Measurements from ENCODE around the gene LUZP4.
"Not testable (repeated sequence)": the region's sequence is repeated elsewhere in the genome, so short reads cannot be mapped to it uniquely, and the experiment has no call there.

Gene LUZP4

DNA sequence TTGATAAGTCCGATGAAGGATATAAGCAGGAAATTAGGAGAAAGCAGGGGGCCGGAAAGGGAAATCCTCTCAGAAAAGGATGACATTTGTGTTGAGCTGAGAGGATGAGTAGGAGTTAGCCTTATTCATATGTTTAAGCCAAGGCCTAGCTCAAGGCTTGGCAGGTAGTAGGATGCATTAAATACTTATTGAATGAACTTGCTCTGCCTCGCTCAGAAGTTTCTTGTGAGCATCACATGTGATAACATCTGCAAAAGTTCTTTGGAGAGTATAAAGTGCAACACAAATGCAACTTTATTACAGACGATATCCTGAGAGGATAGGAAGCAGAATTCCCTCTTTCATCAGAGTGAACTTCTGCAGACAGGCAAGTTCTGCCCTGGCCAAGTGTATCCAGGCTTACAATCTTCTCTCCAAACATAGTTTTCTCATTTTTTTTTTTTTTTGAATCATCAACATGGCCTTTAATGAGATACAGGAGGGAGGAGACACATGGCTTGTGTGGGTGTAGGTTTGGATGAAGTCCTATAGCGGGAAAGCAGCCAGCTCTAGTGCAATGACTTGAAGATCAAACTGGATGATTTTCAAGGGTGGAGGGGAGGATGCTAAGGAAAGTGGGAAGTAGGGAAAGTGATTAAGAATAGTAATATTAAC is 48.1 kb downstream of the LUZP4 start:
- no peak for DNase-seq (ENCODE audit: low read depth in 3 of 3)

DNA sequence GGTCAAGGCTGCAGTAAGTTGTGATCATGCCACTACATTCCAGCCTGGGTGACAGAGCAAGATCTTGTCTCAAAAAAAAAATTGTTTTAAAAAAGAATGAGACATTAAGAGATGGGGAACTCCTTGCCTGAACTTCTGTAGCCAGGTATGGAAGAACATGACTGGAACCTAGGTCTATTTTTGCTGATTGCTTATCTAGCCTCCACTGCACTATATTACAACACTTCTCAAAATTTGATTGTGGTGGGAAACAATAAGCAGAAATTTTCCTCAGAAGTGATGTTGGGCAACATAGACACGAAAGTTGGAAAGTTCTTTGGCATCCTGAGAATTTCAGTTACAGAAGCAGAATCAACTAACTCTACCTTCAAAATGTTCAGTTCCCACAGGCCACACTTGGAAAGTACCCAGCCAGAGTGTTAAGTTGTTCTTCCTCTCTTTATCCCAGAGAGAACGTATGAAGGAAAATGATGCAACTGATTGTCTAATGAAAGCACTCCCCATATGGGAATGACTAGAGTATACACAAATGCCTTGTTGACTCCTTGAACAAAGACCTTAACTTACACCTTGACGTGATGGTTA is 50.0 kb downstream of the LUZP4 start:
- no peak for DNase-seq (ENCODE audit: low read depth in 3 of 3)

DNA sequence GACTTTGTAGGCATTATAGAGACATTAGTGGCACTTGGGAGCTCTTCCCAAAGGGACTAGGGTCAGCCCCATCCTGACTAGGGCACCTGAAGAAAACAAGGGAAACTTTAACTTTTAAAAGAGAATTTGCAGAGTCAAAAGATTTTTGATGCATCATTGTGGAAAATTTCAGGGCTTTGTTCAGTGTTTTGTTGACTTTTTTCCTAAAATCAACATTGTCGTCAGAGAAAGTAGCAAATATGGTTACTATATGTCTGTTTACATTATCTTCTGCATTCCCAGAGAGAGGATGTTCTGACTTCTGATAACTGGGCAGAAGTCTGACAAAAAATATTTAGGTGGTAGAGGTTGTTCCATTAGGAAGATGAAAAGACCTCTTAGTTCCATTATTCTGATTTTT is 51.9 kb downstream of the LUZP4 start:
- no peak for DNase-seq (ENCODE audit: low read depth in 3 of 3)

DNA sequence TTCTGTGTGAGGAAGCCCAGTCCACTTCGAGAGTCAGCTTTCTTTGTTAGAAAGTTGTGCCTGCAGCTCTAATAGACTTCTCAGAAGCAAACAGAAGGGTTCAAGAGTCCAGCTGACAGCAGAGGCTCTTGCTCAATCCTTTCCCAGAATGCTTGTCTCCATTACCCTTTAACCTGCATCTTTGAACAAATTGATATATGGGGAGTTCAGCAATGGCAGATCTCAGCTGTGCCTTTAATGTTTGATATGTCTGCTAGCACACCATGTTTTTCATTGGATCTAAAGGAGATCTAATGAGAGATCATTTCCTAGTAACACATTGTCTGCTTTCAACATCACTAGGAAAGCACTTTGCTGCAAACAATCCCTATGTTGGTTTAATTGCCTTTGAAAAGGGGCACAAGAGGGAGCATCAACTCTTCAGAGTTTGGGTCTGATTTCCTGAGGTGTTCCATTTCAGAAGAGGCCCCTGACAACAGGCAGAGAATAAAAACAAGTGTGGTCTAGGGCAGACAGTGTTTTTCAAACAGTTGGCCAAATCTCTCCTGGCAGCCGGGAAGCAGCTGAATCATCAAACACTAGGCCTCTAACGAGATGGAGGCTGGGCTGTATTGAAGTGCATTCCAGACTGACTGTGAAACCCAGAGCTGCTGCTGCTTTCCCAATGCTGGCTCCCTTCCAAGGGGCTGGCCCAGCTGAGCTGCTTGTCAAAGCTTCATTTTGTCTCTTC is 55.5 kb downstream of the LUZP4 start:
- DNase-seq (ENCODE audit: low read depth in 3 of 3) = no peak

DNA sequence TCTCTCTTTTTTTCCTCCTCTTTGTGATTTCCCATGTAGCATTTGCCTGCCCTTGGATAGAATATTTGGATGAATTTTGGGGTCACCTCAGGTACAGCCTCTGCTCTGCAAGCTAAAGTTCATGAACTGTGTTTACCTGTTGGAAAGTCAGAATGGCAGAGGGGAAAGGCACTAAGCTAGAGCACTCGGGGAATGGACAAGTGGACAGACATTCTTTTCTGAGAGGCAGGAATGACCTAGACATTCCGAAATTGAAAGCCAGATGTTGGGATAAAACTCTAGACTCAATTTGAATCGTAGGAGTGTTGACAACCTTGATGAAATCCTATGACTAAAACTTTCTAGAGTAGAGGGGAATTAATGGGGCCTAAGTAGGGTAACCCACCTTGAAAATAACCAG is 56.1 kb downstream of the LUZP4 start:
- no peak for DNase-seq (ENCODE audit: low read depth in 3 of 3)

DNA sequence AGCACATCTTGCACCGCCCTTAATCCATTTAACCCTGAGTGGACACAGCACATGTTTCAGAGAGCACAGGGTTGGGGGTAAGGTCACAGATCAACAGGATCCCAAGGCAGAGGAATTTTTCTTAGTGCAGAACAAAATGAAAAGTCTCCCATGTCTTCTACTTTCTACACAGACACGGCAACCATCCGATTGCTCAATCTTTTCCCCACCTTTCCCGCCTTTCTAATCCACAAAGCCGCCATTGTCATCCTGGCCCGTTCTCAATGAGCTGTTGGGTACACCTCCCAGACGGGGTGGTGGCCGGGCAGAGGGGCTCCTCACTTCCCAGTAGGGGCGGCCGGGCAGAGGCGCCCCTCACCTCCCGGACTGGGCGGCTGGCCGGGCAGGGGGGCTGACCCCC is 57.2 kb downstream of the LUZP4 start:
- DNase-seq (ENCODE audit: low read depth in 3 of 3) = not testable (repeated sequence)

DNA sequence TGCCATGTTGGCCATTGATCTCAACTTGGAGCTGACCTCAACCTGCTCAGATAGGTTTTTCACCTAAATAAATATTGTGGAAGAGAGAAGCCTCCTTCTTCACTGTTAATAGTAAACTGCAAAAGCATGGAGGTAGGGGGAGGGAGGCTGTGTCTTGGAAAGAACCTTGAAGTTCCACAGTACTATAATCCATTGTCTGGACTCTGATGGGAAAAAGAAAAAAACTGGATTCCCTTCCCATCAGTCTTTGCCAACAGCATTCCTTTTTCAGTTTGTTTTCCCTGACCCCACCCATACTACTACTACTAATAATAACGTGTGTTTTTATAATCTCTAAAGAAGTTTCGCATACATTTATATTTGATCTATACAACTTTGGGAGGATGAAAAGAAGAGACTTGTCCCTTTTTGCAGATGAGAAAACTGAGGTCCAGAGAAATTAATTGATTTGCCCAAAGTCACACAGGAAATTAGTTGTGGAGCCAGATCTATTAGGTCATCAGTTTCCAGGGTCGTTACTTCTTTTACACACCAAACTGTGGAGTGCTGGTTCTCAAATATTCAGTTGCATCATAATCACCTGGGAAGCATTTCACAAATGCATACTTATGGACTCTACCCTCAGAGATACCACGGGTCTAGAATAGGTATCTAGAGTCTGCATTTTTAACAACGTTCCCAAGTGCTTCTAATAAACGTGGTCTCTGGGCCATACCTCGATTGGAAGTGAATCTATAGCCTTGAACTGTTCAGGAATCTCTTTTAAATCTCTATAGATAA is 59.1 kb downstream of the LUZP4 start:
- no peak for DNase-seq (ENCODE audit: low read depth in 3 of 3)

DNA sequence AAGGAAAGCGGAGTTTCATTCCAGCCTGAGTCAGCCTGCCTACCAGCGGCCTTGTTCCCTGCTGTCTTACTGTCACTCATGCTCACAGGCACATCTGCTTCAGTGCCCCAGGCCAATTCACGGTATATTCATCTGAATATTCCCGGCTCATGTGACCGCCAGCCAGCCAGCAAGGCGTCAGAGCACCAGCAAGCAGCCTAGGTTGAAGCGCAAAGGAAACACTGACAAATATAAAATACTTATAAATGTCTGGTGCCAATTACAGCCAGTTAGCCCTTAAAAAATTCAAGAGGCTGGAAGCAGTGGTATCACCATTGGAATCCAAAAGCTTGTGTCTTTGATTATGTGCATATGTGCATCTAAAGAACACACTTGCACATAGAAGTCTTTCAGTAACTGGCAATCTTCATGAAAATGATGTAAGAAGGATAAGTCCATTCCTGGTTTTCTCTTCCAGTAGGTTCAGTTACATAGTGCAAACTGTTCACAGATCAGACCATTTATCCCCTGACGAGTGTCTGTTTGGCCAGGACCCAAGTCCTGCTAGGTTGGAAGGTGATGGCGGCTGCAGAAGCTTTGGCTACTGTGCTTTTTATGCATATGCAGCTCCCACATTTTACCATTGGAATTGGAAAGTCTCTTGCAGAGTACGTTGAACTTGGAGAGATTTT is 61.3 kb downstream of the LUZP4 start:
- no peak for DNase-seq (ENCODE audit: low read depth in 3 of 3)

DNA sequence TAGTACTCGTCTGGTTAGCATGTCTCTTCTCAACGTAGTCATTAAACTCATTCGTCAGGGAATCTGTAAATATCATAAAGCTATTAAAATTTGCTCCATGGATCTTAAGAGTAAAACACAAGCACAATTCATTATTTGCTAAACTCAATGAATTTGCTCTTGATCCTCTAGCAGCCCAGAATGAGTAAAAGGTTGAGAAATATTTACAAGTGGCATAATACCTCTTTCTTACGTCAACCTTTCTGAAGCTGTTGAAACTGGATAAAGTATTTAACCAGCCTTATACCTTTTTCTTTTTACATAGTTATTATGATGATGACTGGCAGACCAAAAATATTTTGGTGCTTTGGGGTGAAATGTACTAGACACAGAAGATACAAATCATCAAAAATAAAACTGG is 66.9 kb downstream of the LUZP4 start:
- no peak for DNase-seq (ENCODE audit: low read depth in 3 of 3)

All from stimulated activated CD4-positive, alpha-beta T cell treated with anti-CD3 and anti-CD28 coated beads, TNF-alpha, amount 100 ng/mL, for 48 hours (primary cell).